HL-60 (cell line): Measurements from ENCODE around the gene DHRS7.

ENCODE experiments used
- DNase-seq, 2 experiments: peaks; one replicate each; pipeline ENCODE4 v3.0.0-alpha.2; 2010 to 2020; ENCODE audit warnings: low read depth in 1 of 2, low spot score in 1 of 2
- H3K27ac ChIP-seq: fragments of 250-450 bp; sonication (Bioruptor Pico); replicated peaks from 2 replicates; pipeline ENCODE4 v1.5.1; 2020; ENCODE audit warnings: mild to moderate bottlenecking, moderate library complexity
- H3K27me3 ChIP-seq: fragments of 250-450 bp; sonication (Bioruptor Pico); 2 replicates; pipeline ENCODE4 v1.5.1; 2021; ENCODE audit warnings: mild to moderate bottlenecking, moderate library complexity; ENCODE audit not compliant: insufficient read depth, poor library complexity, severe bottlenecking
- H3K4me3 ChIP-seq: replicated peaks from 2 replicates; pipeline ENCODE4 v1.5.1; 2011; ENCODE audit warnings: mild to moderate bottlenecking, control low read depth, low read length; ENCODE audit not compliant: insufficient read depth
- GABPA ChIP-seq: IDR thresholded peaks from 2 replicates; pipeline ENCODE4 v1.6.1; 2012; ENCODE audit warnings: low read depth
- POLR2AphosphoS5 ChIP-seq: IDR thresholded peaks from 2 replicates; pipeline ENCODE4 v1.6.1; 2012; ENCODE audit warnings: low read depth
- SPI1 ChIP-seq: IDR thresholded peaks from 2 replicates; pipeline ENCODE4 v1.6.1; 2012; ENCODE audit warnings: low read depth, mild to moderate bottlenecking, borderline replicate concordance
- TF ChIP-seq, protein P1 (sequence below): IDR thresholded peaks from one replicate; pipeline ENCODE4 v1.5.1; 2011; ENCODE audit warnings: low read length, control low read depth, inconsistent platforms; ENCODE audit not compliant: insufficient read depth
- TF ChIP-seq, protein P2 (sequence below): IDR thresholded peaks from 2 replicates; pipeline ENCODE4 v1.6.1; 2012; ENCODE audit warnings: low read depth; ENCODE audit not compliant: insufficient replicate concordance

The DHRS7 gene

DNA sequence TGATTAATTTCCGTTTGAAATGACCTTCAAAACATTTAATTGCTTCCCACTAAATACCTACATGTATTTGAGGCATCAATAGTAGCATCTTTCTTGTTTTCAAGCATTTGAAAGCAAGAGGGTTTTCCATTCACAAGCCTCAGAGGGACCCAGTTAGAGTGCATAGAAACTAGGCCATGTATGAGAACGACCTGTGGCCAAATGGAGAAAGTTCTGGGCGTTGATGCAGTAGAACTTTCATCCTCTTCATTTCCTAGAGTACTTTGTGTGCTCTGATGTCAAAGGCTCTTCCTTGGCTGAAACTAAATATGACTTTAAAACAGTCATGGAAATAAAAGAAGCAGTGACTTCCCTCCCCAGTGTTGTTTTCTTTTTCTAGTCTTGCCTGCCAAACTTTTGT lies 944 bp upstream of the DHRS7 start:
- Histone ChIP-seq H3K27me3 (no peaks in the 10 kb centered on the region), H3K27ac (no peak overlapping the region), H3K4me3 (no peak overlapping the region)
- no peak for TF ChIP-seq GABPA
- TF ChIP-seq, protein P1, sequence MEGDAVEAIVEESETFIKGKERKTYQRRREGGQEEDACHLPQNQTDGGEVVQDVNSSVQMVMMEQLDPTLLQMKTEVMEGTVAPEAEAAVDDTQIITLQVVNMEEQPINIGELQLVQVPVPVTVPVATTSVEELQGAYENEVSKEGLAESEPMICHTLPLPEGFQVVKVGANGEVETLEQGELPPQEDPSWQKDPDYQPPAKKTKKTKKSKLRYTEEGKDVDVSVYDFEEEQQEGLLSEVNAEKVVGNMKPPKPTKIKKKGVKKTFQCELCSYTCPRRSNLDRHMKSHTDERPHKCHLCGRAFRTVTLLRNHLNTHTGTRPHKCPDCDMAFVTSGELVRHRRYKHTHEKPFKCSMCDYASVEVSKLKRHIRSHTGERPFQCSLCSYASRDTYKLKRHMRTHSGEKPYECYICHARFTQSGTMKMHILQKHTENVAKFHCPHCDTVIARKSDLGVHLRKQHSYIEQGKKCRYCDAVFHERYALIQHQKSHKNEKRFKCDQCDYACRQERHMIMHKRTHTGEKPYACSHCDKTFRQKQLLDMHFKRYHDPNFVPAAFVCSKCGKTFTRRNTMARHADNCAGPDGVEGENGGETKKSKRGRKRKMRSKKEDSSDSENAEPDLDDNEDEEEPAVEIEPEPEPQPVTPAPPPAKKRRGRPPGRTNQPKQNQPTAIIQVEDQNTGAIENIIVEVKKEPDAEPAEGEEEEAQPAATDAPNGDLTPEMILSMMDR, result no peak
- TF ChIP-seq SPI1, result no peak
- no peak for TF ChIP-seq POLR2AphosphoS5
- TF ChIP-seq, protein P2, sequence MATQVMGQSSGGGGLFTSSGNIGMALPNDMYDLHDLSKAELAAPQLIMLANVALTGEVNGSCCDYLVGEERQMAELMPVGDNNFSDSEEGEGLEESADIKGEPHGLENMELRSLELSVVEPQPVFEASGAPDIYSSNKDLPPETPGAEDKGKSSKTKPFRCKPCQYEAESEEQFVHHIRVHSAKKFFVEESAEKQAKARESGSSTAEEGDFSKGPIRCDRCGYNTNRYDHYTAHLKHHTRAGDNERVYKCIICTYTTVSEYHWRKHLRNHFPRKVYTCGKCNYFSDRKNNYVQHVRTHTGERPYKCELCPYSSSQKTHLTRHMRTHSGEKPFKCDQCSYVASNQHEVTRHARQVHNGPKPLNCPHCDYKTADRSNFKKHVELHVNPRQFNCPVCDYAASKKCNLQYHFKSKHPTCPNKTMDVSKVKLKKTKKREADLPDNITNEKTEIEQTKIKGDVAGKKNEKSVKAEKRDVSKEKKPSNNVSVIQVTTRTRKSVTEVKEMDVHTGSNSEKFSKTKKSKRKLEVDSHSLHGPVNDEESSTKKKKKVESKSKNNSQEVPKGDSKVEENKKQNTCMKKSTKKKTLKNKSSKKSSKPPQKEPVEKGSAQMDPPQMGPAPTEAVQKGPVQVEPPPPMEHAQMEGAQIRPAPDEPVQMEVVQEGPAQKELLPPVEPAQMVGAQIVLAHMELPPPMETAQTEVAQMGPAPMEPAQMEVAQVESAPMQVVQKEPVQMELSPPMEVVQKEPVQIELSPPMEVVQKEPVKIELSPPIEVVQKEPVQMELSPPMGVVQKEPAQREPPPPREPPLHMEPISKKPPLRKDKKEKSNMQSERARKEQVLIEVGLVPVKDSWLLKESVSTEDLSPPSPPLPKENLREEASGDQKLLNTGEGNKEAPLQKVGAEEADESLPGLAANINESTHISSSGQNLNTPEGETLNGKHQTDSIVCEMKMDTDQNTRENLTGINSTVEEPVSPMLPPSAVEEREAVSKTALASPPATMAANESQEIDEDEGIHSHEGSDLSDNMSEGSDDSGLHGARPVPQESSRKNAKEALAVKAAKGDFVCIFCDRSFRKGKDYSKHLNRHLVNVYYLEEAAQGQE, result no peak
- DNase-seq, result no peak

DNA sequence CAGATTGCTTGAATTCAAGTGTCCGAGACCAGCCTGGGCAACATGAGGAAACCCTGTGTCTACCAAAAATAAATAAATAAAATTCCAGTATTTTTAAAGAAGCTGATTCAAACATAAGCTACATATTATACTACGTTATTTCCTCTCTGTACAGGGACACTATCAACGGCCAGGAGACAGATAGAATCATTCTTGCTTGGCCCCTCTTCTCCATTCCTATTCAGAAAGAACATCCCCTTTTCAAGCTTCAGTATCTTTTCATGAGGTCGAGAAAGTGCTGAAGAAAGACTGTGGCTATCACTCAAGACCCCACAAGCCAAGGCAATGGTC lies 314 bp upstream of the DHRS7 start:
- H3K4me3 ChIP-seq, result peak overlapping the region; percentile 91
- DNase-seq, result no peak

DNA sequence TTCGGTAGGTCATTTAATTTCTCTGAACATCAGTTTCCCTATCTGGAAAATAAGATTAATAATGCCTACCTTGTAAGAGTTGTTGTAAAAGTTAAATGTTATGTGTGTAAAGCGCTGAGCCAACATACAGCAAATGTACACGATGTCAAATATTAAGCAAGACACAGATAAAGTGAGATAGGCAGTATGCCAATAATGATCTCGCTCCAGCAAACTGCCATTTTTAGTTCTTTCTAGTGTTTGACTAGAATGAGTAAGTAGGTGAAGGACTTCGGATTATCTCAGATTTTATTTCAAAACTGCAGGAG lies 840 bp downstream of the DHRS7 start:
- no peaks in the 10 kb centered on the region for H3K27me3 ChIP-seq
- peak overlapping the region; percentile 91 for H3K4me3 ChIP-seq
- TF ChIP-seq, protein P1, result no peak
- TF ChIP-seq POLR2AphosphoS5, result no peak; the same call in 1 of the 2 replicates
- TF ChIP-seq, protein P2, result no peak
- TF ChIP-seq GABPA, result no peak
- TF ChIP-seq SPI1, result no peak
- no peak for DNase-seq
- peak overlapping the region; percentile 89 for H3K27ac ChIP-seq

More for the DNA sequence above, 314 bp upstream of the DHRS7 start:
- TF ChIP-seq, protein P1, result no peak
- TF ChIP-seq, protein P2, result no peak
- TF ChIP-seq GABPA, result no peak
- TF ChIP-seq POLR2AphosphoS5, result no peak
- TF ChIP-seq SPI1, result no peak
- Histone ChIP-seq H3K27ac (peak overlapping the region; percentile 4; the same call in 1 of the 2 replicates), H3K27me3 (no peaks in the 10 kb centered on the region)
